Loucy (cell line): ENCODE data around the gene SPATA13.

Experiments used
- EZH2phosphoT487 ChIP-seq: fragments of 200-600 bp; IDR thresholded peaks from 2 replicates; pipeline ENCODE4 v1.6.1; 2018; ENCODE audit warnings: antibody characterized with exemption, mild to moderate bottlenecking, moderate library complexity, borderline replicate concordance
- TF ChIP-seq, protein P1 (sequence below): fragments of 200-600 bp; sonication (generic); conservative IDR thresholded peaks from 2 replicates; pipeline ENCODE4 v1.5.1; 2014; ENCODE audit warnings: mild to moderate bottlenecking, antibody characterized with exemption, low read length

DNA sequence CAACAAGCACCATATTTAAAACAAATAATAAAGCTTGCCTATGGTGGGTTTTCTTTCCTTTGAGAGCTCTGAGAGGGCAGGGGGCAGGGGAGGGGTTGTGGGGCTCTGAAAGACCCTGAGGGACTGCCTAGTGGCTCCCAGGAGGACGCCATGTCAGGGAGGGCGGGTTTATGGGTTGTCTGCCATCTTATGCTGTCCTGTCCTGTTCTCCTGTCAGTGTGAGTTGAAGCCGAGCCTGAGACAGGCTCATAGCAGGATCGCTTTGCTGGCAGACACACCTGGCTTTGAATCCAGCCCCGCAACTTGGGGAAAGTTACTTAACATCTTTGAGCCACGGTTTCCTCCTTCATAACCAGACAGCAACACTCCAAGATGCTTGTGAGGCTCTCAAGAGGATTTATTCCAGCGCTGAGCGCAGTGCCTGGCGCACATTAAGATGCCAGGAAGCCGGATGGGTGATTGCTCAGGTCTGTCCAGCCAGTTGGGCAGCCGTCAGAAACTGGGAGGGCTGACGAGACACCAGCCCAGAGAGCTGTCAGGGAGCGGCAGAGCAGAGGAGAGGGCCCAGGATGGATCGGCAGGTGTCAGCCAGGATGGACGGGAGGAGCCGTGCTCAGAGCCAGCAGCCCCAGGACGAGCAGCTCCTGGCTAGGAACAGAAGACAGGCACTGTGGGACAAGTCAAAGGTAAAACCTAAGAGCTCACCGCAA lies 112.1 kb downstream of the SPATA13 start:
- TF ChIP-seq EZH2phosphoT487 = no peak
- TF ChIP-seq, protein P1, sequence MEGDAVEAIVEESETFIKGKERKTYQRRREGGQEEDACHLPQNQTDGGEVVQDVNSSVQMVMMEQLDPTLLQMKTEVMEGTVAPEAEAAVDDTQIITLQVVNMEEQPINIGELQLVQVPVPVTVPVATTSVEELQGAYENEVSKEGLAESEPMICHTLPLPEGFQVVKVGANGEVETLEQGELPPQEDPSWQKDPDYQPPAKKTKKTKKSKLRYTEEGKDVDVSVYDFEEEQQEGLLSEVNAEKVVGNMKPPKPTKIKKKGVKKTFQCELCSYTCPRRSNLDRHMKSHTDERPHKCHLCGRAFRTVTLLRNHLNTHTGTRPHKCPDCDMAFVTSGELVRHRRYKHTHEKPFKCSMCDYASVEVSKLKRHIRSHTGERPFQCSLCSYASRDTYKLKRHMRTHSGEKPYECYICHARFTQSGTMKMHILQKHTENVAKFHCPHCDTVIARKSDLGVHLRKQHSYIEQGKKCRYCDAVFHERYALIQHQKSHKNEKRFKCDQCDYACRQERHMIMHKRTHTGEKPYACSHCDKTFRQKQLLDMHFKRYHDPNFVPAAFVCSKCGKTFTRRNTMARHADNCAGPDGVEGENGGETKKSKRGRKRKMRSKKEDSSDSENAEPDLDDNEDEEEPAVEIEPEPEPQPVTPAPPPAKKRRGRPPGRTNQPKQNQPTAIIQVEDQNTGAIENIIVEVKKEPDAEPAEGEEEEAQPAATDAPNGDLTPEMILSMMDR = no peak
